ENCODE results near the gene ICE2. TPM values are rescaled to one million over a fixed set of nuclear protein-coding genes. Genes with fewer than 3 reads are reported as not detected.

ICE2 gene
- total and polyA plus RNA-seq, 2 experiments from 2014 or later: 64.2 to 64.3 TPM

DNA sequence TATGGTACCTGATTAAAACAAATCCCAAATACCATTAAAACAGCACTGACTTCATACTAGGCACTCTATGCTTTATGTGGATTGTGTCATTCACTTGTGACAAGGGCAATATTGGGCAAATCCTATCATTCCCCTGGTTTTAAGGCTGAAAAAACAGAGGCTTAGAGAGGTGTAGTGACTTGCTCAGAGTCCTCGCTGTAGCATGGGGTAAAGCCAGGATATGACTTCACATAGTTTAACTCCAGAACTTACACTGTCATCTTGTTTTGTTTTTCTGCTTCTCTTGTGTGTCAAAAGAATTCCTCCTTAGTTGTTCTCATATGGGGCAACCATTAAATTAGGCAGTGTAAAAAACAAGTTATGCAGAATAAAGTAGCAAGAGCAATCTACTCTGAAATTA, 40.3 kb upstream of the ICE2 start (continued):
- TF ChIP-seq STAT1 (IDR thresholded peaks at IDR 0.05; ENCODE audit: unreplicated experiment): no peak

- Histone ChIP-seq H3K9me2 (ENCODE audit: insufficient read depth) (no peaks in the 10 kb centered on the region), H2AFZ (no peak overlapping the region), H3K79me2 (replicated peaks; ENCODE audit: insufficient read depth) (no peaks in the 10 kb centered on the region), H3K36me3 (ENCODE audit: insufficient read depth) (no peaks in the 10 kb centered on the region), H3K4me3 (no peak overlapping the region), H3K27ac (ENCODE audit: low read depth) (no peak overlapping the region), H3F3A (replicated peaks; ENCODE audit: low read depth) (0 out of 2 replicates have a peak, but pooled peaks cover 4% of the 10 kb centered on the region), H3K27me3 (ENCODE audit: insufficient read depth) (no peaks in the 10 kb centered on the region), H4K20me1 (replicated peaks; ENCODE audit: insufficient read depth) (no peaks in the 10 kb centered on the region), H3K4me2 (no peak overlapping the region), H3K4me1 (ENCODE audit: insufficient read depth) (peaks cover 9% of the 10 kb centered on the region)
- no peak overlapping the region for H3K27ac Mint-ChIP-seq
- no peak for ATAC-seq
- H3K4me3 Mint-ChIP-seq: no peak overlapping the region
- DNase-seq (ENCODE audit: low spot score): no peak
- H3K36me3 Mint-ChIP-seq (ENCODE audit: low read depth): no peaks in the 10 kb centered on the region
- peaks cover 2% of the 10 kb centered on the region for H3K27me3 Mint-ChIP-seq (ENCODE audit: insufficient read depth, low read depth, poor library complexity)
- no peaks in the 10 kb centered on the region for H3K9me3 Mint-ChIP-seq
- H3K4me1 Mint-ChIP-seq: peaks cover 15% of the 10 kb centered on the region
- TF ChIP-seq CREB1 (CRISPR knock-in tag; IDR thresholded peaks at IDR 0.05; ENCODE audit: low read depth) (no peak), POLR2AphosphoS5 (IDR thresholded peaks at IDR 0.05; ENCODE audit: low read depth) (no peak), ETS1 (IDR thresholded peaks at IDR 0.05) (no peak), JUNB (IDR thresholded peaks at IDR 0.05; ENCODE audit: unreplicated experiment) (no peak), EZH2 (IDR thresholded peaks at IDR 0.05; ENCODE audit: low read depth, unreplicated experiment) (no peak), NANOG (IDR thresholded peaks at IDR 0.05; ENCODE audit: borderline replicate concordance) (no peak), ZNF331 (CRISPR knock-in tag; IDR thresholded peaks at IDR 0.05; ENCODE audit: low read depth) (no peak), STAT1 (IDR thresholded peaks at IDR 0.05; ENCODE audit: unreplicated experiment) (no peak), ZNF114 (CRISPR knock-in tag; IDR thresholded peaks at IDR 0.05) (no peak), EZH2phosphoT487 (IDR thresholded peaks at IDR 0.05; ENCODE audit: unreplicated experiment) (no peak)
- TF ChIP-seq, protein P1, sequence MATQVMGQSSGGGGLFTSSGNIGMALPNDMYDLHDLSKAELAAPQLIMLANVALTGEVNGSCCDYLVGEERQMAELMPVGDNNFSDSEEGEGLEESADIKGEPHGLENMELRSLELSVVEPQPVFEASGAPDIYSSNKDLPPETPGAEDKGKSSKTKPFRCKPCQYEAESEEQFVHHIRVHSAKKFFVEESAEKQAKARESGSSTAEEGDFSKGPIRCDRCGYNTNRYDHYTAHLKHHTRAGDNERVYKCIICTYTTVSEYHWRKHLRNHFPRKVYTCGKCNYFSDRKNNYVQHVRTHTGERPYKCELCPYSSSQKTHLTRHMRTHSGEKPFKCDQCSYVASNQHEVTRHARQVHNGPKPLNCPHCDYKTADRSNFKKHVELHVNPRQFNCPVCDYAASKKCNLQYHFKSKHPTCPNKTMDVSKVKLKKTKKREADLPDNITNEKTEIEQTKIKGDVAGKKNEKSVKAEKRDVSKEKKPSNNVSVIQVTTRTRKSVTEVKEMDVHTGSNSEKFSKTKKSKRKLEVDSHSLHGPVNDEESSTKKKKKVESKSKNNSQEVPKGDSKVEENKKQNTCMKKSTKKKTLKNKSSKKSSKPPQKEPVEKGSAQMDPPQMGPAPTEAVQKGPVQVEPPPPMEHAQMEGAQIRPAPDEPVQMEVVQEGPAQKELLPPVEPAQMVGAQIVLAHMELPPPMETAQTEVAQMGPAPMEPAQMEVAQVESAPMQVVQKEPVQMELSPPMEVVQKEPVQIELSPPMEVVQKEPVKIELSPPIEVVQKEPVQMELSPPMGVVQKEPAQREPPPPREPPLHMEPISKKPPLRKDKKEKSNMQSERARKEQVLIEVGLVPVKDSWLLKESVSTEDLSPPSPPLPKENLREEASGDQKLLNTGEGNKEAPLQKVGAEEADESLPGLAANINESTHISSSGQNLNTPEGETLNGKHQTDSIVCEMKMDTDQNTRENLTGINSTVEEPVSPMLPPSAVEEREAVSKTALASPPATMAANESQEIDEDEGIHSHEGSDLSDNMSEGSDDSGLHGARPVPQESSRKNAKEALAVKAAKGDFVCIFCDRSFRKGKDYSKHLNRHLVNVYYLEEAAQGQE (IDR thresholded peaks at IDR 0.05; ENCODE audit: unreplicated experiment): no peak
- TF ChIP-seq, protein P2, sequence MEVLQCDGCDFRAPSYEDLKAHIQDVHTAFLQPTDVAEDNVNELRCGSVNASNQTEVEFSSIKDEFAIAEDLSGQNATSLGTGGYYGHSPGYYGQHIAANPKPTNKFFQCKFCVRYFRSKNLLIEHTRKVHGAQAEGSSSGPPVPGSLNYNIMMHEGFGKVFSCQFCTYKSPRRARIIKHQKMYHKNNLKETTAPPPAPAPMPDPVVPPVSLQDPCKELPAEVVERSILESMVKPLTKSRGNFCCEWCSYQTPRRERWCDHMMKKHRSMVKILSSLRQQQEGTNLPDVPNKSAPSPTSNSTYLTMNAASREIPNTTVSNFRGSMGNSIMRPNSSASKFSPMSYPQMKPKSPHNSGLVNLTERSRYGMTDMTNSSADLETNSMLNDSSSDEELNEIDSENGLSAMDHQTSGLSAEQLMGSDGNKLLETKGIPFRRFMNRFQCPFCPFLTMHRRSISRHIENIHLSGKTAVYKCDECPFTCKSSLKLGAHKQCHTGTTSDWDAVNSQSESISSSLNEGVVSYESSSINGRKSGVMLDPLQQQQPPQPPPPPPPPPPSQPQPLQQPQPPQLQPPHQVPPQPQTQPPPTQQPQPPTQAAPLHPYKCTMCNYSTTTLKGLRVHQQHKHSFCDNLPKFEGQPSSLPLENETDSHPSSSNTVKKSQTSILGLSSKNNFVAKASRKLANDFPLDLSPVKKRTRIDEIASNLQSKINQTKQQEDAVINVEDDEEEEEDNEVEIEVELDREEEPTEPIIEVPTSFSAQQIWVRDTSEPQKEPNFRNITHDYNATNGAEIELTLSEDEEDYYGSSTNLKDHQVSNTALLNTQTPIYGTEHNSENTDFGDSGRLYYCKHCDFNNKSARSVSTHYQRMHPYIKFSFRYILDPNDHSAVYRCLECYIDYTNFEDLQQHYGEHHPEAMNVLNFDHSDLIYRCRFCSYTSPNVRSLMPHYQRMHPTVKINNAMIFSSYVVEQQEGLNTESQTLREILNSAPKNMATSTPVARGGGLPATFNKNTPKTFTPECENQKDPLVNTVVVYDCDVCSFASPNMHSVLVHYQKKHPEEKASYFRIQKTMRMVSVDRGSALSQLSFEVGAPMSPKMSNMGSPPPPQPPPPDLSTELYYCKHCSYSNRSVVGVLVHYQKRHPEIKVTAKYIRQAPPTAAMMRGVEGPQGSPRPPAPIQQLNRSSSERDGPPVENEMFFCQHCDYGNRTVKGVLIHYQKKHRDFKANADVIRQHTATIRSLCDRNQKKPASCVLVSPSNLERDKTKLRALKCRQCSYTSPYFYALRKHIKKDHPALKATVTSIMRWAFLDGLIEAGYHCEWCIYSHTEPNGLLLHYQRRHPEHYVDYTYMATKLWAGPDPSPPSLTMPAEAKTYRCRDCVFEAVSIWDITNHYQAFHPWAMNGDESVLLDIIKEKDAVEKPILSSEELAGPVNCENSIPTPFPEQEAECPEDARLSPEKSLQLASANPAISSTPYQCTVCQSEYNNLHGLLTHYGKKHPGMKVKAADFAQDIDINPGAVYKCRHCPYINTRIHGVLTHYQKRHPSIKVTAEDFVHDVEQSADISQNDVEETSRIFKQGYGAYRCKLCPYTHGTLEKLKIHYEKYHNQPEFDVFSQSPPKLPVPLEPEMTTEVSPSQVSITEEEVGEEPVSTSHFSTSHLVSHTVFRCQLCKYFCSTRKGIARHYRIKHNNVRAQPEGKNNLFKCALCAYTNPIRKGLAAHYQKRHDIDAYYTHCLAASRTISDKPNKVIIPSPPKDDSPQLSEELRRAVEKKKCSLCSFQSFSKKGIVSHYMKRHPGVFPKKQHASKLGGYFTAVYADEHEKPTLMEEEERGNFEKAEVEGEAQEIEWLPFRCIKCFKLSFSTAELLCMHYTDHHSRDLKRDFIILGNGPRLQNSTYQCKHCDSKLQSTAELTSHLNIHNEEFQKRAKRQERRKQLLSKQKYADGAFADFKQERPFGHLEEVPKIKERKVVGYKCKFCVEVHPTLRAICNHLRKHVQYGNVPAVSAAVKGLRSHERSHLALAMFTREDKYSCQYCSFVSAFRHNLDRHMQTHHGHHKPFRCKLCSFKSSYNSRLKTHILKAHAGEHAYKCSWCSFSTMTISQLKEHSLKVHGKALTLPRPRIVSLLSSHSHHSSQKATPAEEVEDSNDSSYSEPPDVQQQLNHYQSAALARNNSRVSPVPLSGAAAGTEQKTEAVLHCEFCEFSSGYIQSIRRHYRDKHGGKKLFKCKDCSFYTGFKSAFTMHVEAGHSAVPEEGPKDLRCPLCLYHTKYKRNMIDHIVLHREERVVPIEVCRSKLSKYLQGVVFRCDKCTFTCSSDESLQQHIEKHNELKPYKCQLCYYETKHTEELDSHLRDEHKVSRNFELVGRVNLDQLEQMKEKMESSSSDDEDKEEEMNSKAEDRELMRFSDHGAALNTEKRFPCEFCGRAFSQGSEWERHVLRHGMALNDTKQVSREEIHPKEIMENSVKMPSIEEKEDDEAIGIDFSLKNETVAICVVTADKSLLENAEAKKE (CRISPR knock-in tag; IDR thresholded peaks at IDR 0.05): no peak
- TF ChIP-seq, protein P3, sequence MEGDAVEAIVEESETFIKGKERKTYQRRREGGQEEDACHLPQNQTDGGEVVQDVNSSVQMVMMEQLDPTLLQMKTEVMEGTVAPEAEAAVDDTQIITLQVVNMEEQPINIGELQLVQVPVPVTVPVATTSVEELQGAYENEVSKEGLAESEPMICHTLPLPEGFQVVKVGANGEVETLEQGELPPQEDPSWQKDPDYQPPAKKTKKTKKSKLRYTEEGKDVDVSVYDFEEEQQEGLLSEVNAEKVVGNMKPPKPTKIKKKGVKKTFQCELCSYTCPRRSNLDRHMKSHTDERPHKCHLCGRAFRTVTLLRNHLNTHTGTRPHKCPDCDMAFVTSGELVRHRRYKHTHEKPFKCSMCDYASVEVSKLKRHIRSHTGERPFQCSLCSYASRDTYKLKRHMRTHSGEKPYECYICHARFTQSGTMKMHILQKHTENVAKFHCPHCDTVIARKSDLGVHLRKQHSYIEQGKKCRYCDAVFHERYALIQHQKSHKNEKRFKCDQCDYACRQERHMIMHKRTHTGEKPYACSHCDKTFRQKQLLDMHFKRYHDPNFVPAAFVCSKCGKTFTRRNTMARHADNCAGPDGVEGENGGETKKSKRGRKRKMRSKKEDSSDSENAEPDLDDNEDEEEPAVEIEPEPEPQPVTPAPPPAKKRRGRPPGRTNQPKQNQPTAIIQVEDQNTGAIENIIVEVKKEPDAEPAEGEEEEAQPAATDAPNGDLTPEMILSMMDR (conservative IDR thresholded peaks at IDR 0.05; ENCODE audit: low read depth in 2 of 2): no peak
Observed at GRCh38 chr15:60518511-60518910, 39.6 kb upstream of the ICE2 start.

Measured in GM23338 (cell line).